ENCODE measurements around the gene CARMIL1.

DNA sequence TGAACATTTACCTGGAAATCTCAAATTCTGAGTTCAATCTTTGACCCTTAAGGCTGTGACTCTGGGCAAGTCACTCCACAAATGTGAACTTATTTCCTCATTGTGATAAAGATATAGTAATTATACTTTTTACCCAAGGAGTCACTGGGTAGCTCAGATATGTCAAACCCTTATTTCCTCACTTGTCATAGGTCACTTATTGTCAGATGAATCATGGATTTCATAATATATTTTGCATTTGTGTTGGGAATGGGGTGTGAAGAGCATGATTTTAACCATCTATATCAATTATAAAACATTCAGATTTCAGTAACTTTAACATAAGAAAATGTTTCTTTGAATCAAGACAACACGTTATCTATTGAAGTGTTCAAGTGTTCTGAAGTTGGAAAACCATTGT is 3.7 kb upstream of the CARMIL1 start:
- TF ChIP-seq, protein P1, sequence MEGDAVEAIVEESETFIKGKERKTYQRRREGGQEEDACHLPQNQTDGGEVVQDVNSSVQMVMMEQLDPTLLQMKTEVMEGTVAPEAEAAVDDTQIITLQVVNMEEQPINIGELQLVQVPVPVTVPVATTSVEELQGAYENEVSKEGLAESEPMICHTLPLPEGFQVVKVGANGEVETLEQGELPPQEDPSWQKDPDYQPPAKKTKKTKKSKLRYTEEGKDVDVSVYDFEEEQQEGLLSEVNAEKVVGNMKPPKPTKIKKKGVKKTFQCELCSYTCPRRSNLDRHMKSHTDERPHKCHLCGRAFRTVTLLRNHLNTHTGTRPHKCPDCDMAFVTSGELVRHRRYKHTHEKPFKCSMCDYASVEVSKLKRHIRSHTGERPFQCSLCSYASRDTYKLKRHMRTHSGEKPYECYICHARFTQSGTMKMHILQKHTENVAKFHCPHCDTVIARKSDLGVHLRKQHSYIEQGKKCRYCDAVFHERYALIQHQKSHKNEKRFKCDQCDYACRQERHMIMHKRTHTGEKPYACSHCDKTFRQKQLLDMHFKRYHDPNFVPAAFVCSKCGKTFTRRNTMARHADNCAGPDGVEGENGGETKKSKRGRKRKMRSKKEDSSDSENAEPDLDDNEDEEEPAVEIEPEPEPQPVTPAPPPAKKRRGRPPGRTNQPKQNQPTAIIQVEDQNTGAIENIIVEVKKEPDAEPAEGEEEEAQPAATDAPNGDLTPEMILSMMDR (IDR thresholded peaks at IDR 0.05) = no peak
- TF ChIP-seq POLR2A (IDR thresholded peaks at IDR 0.05) = no peak
